Bronchial epithelial cell (primary cell): ENCODE data around the gene CGB1. TPM values are rescaled to one million over a fixed set of nuclear protein-coding genes. Genes with fewer than 3 reads are reported as not detected.

ENCODE experiments used
- DNase-seq: peaks from one replicate; pipeline ENCODE4 v3.0.0-alpha.2; 2010; ENCODE audit warnings: low read depth
- FAIRE-seq: peaks from 2 replicates; lab custom pipeline; 2011; peaks lifted over from hg19 to GRCh38; lab: Jason Lieb, UNC
- H3K27me3 ChIP-seq: 2 replicates; pipeline ENCODE4 v1.5.1; 2011; ENCODE audit warnings: low read length; ENCODE audit not compliant: control insufficient read depth, insufficient read depth
- H3K36me3 ChIP-seq: 2 replicates; pipeline ENCODE4 v1.5.1; 2011; ENCODE audit warnings: low read length; ENCODE audit not compliant: control insufficient read depth, insufficient read depth
- H3K4me3 ChIP-seq: 2 replicates; pipeline ENCODE4 v1.5.1; 2011; ENCODE audit warnings: mild to moderate bottlenecking, low read depth, low read length, control low read depth
- CTCF ChIP-seq: IDR thresholded peaks from 2 replicates; pipeline ENCODE4 v1.5.1; 2011; ENCODE audit warnings: mild to moderate bottlenecking, moderate library complexity, low read length, control low read depth, inconsistent platforms; ENCODE audit not compliant: insufficient read depth, severe bottlenecking
- total RNA-seq: library from RNA; depleted of rRNA; stranded (reverse); fragments of >200 nt; gene quantifications from 2 replicates; pipeline ENCODE4 v1.2.1, GENCODE V29; 2014

The CGB1 gene
- total RNA-seq, 1 donor from 2014 or later = not detected

GRCh38 chr19:48999481-49000325 is 37.0 kb downstream of the CGB1 start:
- TF ChIP-seq CTCF = peak; percentile 86
- H3K27me3 ChIP-seq = no peaks in the 10 kb centered on the region
- peak; percentile 57 for DNase-seq
- no peak for FAIRE-seq
- H3K4me3 ChIP-seq = no peak overlapping the region
- H3K36me3 ChIP-seq = peaks cover 11% of the 10 kb centered on the region

- TF ChIP-seq CTCF = peak; percentile 66
- H3K4me3 ChIP-seq = no peak overlapping the region
- DNase-seq (peak; percentile 40), FAIRE-seq (no peak)
- no peaks in the 10 kb centered on the region for H3K27me3 ChIP-seq
- H3K36me3 ChIP-seq = peaks cover 3% of the 10 kb centered on the region
Observed at GRCh38 chr19:48997972-48998371, 38.7 kb downstream of the CGB1 start.

- no peak for TF ChIP-seq CTCF
- H3K4me3 ChIP-seq = peak overlapping the region; percentile 82
Observed at GRCh38 chr19:48994035-48994386, 42.7 kb downstream of the CGB1 start.

GRCh38 chr19:48993175-48994034 is 43.3 kb downstream of the CGB1 start, which contains the start of the genes GYS1 and RUVBL2:
Gene GYS1, minus strand, starts transcription at chr19:48993309. Its CDS starts 197 bp downstream, at chr19:48993112.
Gene RUVBL2, plus strand, starts transcription at chr19:48993887. Its CDS starts 25 bp downstream, at chr19:48993912.
- Histone ChIP-seq H3K36me3 (peaks cover 10% of the 10 kb centered on the region), H3K4me3 (peak within 1 kb of the TSS; percentile 82), H3K27me3 (no peaks in the 10 kb centered on the region)
- FAIRE-seq (no peak), DNase-seq (peak; percentile 98)
- TF ChIP-seq CTCF = peak; percentile 99

More at GRCh38 chr19:48994035-48994386, 42.7 kb downstream of the CGB1 start:
- no peak for DNase-seq
- no peak for FAIRE-seq
- Histone ChIP-seq H3K27me3 (no peaks in the 10 kb centered on the region), H3K36me3 (peaks cover 9% of the 10 kb centered on the region)

- Histone ChIP-seq H3K27me3 (no peaks in the 10 kb centered on the region), H3K4me3 (peak overlapping the region; percentile 82), H3K36me3 (peaks cover 12% of the 10 kb centered on the region)
- TF ChIP-seq CTCF = peak; percentile 5
- no peak for FAIRE-seq
- peak; percentile 12 for DNase-seq
Observed at GRCh38 chr19:48992581-48993174, 44.0 kb downstream of the CGB1 start.
